Measurements from ENCODE around the gene FZD2.
A peak's percentile ranks its signal among the peaks of the same experiment; 100 is the strongest.
"Not testable (repeated sequence)": the region's sequence is repeated elsewhere in the genome, so short reads cannot be mapped to it uniquely, and the experiment has no call there.

FZD2 gene

GRCh38 chr17:44556166-44556831 lies 985 bp upstream of the FZD2 start:
- peak overlapping the region; percentile 95 for H3K4me3 Mint-ChIP-seq
- H3K27ac Mint-ChIP-seq: peak overlapping the region; percentile 99
- intact Hi-C loops (cut with micrococcal nuclease): no loop called here
- H3K36me3 Mint-ChIP-seq (ENCODE audit: low read depth): peaks cover 50% of the 10 kb centered on the region
- H3K27me3 Mint-ChIP-seq: peaks cover 3% of the 10 kb centered on the region
- H3K9me3 Mint-ChIP-seq: no peaks in the 10 kb centered on the region
- peaks cover 61% of the 10 kb centered on the region for H3K4me1 Mint-ChIP-seq (ENCODE audit: low read depth)

DNA sequence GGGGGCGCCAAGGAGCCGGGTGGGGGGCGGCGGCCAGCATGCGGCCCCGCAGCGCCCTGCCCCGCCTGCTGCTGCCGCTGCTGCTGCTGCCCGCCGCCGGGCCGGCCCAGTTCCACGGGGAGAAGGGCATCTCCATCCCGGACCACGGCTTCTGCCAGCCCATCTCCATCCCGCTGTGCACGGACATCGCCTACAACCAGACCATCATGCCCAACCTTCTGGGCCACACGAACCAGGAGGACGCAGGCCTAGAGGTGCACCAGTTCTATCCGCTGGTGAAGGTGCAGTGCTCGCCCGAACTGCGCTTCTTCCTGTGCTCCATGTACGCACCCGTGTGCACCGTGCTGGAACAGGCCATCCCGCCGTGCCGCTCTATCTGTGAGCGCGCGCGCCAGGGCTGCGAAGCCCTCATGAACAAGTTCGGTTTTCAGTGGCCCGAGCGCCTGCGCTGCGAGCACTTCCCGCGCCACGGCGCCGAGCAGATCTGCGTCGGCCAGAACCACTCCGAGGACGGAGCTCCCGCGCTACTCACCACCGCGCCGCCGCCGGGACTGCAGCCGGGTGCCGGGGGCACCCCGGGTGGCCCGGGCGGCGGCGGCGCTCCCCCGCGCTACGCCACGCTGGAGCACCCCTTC lies 484 bp downstream of the FZD2 start:
- Mint-ChIP-seq H3K4me3 (peak overlapping the region; percentile 95), H3K27ac (peak overlapping the region; percentile 99), H3K36me3 (ENCODE audit: low read depth) (peaks cover 62% of the 10 kb centered on the region), H3K4me1 (ENCODE audit: low read depth) (peaks cover 63% of the 10 kb centered on the region), H3K27me3 (peaks cover 3% of the 10 kb centered on the region), H3K9me3 (no peaks in the 10 kb centered on the region)
- intact Hi-C loops (cut with micrococcal nuclease): no loop called here

DNA sequence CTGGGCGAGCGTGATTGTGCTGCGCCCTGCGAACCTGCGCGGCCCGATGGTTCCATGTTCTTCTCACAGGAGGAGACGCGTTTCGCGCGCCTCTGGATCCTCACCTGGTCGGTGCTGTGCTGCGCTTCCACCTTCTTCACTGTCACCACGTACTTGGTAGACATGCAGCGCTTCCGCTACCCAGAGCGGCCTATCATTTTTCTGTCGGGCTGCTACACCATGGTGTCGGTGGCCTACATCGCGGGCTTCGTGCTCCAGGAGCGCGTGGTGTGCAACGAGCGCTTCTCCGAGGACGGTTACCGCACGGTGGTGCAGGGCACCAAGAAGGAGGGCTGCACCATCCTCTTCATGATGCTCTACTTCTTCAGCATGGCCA lies 1.0 kb downstream of the FZD2 start:
- peaks cover 65% of the 10 kb centered on the region for H3K36me3 Mint-ChIP-seq (ENCODE audit: low read depth)
- peaks cover 69% of the 10 kb centered on the region for H3K4me1 Mint-ChIP-seq (ENCODE audit: low read depth)
- no peaks in the 10 kb centered on the region for H3K9me3 Mint-ChIP-seq
- intact Hi-C loops (cut with micrococcal nuclease): no loop called here
- H3K27me3 Mint-ChIP-seq: peaks cover 3% of the 10 kb centered on the region
- peak overlapping the region; percentile 95 for H3K4me3 Mint-ChIP-seq
- peak overlapping the region; percentile 99 for H3K27ac Mint-ChIP-seq

GRCh38 chr17:44558710-44559633 lies 1.7 kb downstream of the FZD2 start:
- peaks cover 65% of the 10 kb centered on the region for H3K36me3 Mint-ChIP-seq (ENCODE audit: low read depth)
- H3K4me3 Mint-ChIP-seq: peak overlapping the region; percentile 95
- peaks cover 3% of the 10 kb centered on the region for H3K27me3 Mint-ChIP-seq
- peaks cover 69% of the 10 kb centered on the region for H3K4me1 Mint-ChIP-seq (ENCODE audit: low read depth)
- H3K27ac Mint-ChIP-seq: peak overlapping the region; percentile 99
- intact Hi-C loops (cut with micrococcal nuclease): no loop called here
- H3K9me3 Mint-ChIP-seq: no peaks in the 10 kb centered on the region

GRCh38 chr17:44559634-44560554 lies 2.6 kb downstream of the FZD2 start:
- intact Hi-C loops (cut with micrococcal nuclease): no loop called here
- H3K4me1 Mint-ChIP-seq (ENCODE audit: low read depth): peaks cover 68% of the 10 kb centered on the region

GRCh38 chr17:44561237-44561623 lies 3.9 kb downstream of the FZD2 start:
- Mint-ChIP-seq H3K36me3 (ENCODE audit: low read depth) (peaks cover 71% of the 10 kb centered on the region), H3K4me1 (ENCODE audit: low read depth) (peaks cover 56% of the 10 kb centered on the region), H3K27ac (peak overlapping the region; percentile 22), H3K4me3 (peak overlapping the region; percentile 49), H3K27me3 (peaks cover 10% of the 10 kb centered on the region), H3K9me3 (peaks cover 15% of the 10 kb centered on the region)
- intact Hi-C loops (cut with micrococcal nuclease): no loop called here

More at GRCh38 chr17:44559634-44560554, 2.6 kb downstream of the FZD2 start:
- Mint-ChIP-seq H3K36me3 (ENCODE audit: low read depth) (peaks cover 65% of the 10 kb centered on the region), H3K4me3 (peak overlapping the region; percentile 95), H3K9me3 (peaks cover 2% of the 10 kb centered on the region), H3K27me3 (peaks cover 3% of the 10 kb centered on the region), H3K27ac (peak overlapping the region; percentile 99)

DNA sequence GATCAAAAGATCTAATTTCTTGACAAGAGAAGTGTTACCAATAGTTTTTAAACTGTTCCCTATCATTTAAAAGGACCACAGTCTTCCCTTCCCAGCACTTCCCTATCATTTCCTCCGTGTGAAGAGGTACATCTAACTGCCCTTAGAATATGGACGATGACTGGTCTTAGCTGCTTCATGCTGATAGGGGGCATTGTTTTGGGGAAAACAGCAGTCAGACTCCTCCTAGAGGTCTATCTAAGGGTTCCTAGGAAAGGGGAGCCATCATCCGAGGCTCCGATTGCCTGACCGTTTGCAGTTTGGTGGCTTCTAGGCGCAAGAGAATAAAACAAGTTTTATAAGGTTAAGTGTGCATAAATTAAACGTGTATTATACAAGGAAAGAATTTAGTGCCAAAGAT lies 7.1 kb downstream of the FZD2 start:
- no peak overlapping the region for H3K4me3 Mint-ChIP-seq
- H3K36me3 Mint-ChIP-seq (ENCODE audit: low read depth): peaks cover 39% of the 10 kb centered on the region
- peaks cover 39% of the 10 kb centered on the region for H3K4me1 Mint-ChIP-seq (ENCODE audit: low read depth)
- peaks cover 20% of the 10 kb centered on the region for H3K27me3 Mint-ChIP-seq
- intact Hi-C loops (cut with micrococcal nuclease): no loop called here
- H3K9me3 Mint-ChIP-seq: peaks cover 16% of the 10 kb centered on the region
- no peak overlapping the region for H3K27ac Mint-ChIP-seq

DNA sequence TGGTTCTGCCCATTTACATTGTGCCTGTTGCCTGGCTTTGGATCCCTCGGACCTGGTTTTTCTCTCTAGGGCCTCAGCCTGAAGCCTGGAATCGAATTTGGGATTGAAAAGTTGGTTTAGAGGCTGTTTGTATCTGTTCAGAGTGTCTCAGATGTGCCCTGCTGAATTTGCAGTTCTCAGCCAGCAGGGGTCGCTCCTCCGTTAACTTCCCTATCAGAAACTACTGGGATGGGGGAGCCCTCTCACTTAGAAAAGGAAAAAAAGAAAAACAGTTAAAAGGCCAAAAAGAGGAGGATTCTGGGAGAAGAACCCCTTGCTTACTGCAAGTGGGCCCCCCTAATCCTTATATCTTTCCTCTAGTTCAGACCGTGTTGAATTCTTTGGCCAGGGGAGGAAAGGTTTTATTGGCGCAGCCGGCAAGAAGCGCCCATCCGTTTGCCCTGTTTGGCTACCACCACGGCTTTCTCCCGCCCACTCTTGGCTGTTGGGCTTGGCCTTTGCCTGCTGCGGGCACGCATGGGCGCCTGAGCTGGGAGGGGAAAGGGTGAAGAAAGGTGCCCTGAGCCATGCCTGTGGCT lies 8.7 kb downstream of the FZD2 start:
- Mint-ChIP-seq H3K9me3 (peaks cover 16% of the 10 kb centered on the region), H3K27ac (no peak overlapping the region), H3K27me3 (peaks cover 20% of the 10 kb centered on the region), H3K4me3 (no peak overlapping the region), H3K4me1 (ENCODE audit: low read depth) (peaks cover 24% of the 10 kb centered on the region), H3K36me3 (ENCODE audit: low read depth) (peaks cover 24% of the 10 kb centered on the region)
- intact Hi-C loops (cut with micrococcal nuclease): loop anchor here (5.0 kb wide), 1 partner anchor 34 kb away; no protein-coding TSS in a partner anchor

GRCh38 chr17:44568311-44568944 lies 11.1 kb downstream of the FZD2 start:
- not testable (repeated sequence) for H3K4me3 Mint-ChIP-seq; H3K4me1 Mint-ChIP-seq (ENCODE audit: low read depth); H3K36me3 Mint-ChIP-seq (ENCODE audit: low read depth); H3K27ac Mint-ChIP-seq
- Mint-ChIP-seq H3K9me3 (peaks cover 16% of the 10 kb centered on the region), H3K27me3 (peaks cover 21% of the 10 kb centered on the region)
- intact Hi-C loops (cut with micrococcal nuclease): loop anchor here (5.0 kb wide), 1 partner anchor 36 kb away; no protein-coding TSS in a partner anchor

DNA sequence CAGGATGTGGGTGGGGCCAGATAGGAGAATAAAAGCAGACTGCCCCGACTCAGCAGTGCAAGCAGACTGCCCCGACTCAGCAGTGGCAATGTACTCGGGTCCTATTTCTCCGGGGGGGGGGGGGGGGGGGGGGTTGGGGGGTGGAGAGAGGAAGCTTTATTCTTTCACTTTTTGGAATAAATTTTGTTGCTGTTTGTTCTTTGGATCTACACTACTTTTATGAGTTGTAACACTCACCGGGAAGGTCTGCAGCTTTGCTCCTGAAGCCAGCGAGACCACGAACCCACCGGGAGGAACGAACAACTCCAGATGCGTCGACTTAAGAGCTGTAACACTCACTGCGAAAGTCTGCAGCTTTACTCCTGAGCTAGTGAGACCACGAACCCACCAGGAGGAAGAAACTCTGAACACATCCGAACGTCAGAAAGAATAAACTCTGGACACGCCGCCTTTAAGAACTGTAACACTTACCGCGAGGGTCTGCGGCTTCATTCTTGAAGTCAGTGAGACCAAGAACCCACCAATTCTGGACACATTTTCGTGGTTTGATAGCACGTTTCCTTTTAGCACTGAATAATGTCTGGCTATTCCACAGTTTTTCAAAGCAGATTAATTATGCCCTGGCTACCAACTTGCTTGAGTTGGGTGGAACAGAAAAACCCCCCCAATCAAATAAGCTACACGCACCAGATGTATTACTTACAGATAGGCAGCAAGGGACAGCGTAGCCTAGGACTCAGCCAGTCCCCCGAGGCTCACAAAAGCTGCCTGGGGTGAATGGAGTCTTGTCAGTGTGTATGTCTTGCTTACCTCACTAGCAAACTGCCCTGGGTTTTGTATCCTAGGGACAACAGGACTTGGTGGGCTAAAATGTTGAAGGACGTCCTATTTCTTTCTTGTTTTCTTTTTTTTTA lies 11.9 kb downstream of the FZD2 start:
- peaks cover 16% of the 10 kb centered on the region for H3K9me3 Mint-ChIP-seq
- H3K4me3 Mint-ChIP-seq: peak overlapping the region; percentile 23
- no peak overlapping the region for H3K27ac Mint-ChIP-seq

GRCh38 chr17:44572801-44573200 lies 15.5 kb downstream of the FZD2 start:
- Mint-ChIP-seq H3K4me3 (no peak overlapping the region), H3K27me3 (peaks cover 24% of the 10 kb centered on the region), H3K4me1 (ENCODE audit: low read depth) (peaks cover 10% of the 10 kb centered on the region), H3K9me3 (no peaks in the 10 kb centered on the region), H3K27ac (no peak overlapping the region), H3K36me3 (ENCODE audit: low read depth) (no peaks in the 10 kb centered on the region)
- intact Hi-C loops (cut with micrococcal nuclease): no loop called here

More for the DNA sequence above, 11.9 kb downstream of the FZD2 start:
- intact Hi-C loops (cut with micrococcal nuclease): loop anchor here (5.0 kb wide), 1 partner anchor 37 kb away; no protein-coding TSS in a partner anchor
- peaks cover 26% of the 10 kb centered on the region for H3K27me3 Mint-ChIP-seq
- H3K4me1 Mint-ChIP-seq (ENCODE audit: low read depth): no peaks in the 10 kb centered on the region
- H3K36me3 Mint-ChIP-seq (ENCODE audit: low read depth): peaks cover 7% of the 10 kb centered on the region

DNA sequence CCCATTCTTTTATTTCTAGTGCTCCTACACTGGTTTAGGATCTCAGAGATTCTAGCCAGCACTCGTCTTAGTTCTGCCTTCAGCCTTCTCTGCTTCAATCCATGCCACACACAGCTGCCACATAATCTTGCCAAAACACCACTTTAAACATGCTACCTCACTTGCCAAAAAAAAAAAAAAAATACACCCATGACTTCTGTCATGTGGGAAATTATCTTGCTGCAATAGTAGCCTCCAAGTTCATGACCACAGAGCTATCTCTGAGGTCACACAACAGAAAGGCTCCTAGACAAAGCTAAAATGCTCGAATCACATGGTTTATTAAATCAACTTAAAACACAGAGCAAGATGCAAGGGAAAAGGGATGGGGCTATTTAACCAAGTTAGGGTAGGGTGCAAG lies 18.1 kb downstream of the FZD2 start:
- Mint-ChIP-seq H3K27me3 (peaks cover 36% of the 10 kb centered on the region), H3K4me3 (no peak overlapping the region), H3K9me3 (no peaks in the 10 kb centered on the region), H3K36me3 (ENCODE audit: low read depth) (no peaks in the 10 kb centered on the region), H3K27ac (no peak overlapping the region), H3K4me1 (ENCODE audit: low read depth) (peaks cover 23% of the 10 kb centered on the region)
- intact Hi-C loops (cut with micrococcal nuclease): no loop called here
